ENCODE results near the gene LRRC2. TPM values are rescaled to one million over a fixed set of nuclear protein-coding genes. Genes with fewer than 3 reads are reported as not detected.

The LRRC2 gene
- total RNA-seq, 1 donor from 2014 or later, result not detected

GRCh38 chr3:46603446-46604046, 37.4 kb upstream of the LRRC2 start:
- Histone ChIP-seq H3K27me3 (no peaks in the 10 kb centered on the region), H3K9me3 (ENCODE audit: low read depth) (no peaks in the 10 kb centered on the region), H4K20me1 (ENCODE audit: low read depth) (no peaks in the 10 kb centered on the region), H3F3A (ENCODE audit: low read depth) (no peaks in the 10 kb centered on the region), H3K79me2 (ENCODE audit: low read depth) (no peaks in the 10 kb centered on the region), H3K4me1 (no peaks in the 10 kb centered on the region), H3K27ac (no peak overlapping the region), H3K4me2 (no peak overlapping the region), H3K36me3 (no peaks in the 10 kb centered on the region), H2AFZ (replicated peaks) (no peak overlapping the region), H3K9ac (no peak overlapping the region), H3K4me3 (no peak overlapping the region)
- no peaks in the 10 kb centered on the region for H3K36me3 Mint-ChIP-seq
- no peak for TF ChIP-seq CTCF (IDR thresholded peaks at IDR 0.05)
- no peak for TF ChIP-seq EZH2phosphoT487 (IDR thresholded peaks at IDR 0.05)
- TF ChIP-seq EZH2 (IDR thresholded peaks at IDR 0.05), result no peak
- no peak for DNase-seq (ENCODE audit: low spot score)
- H3K4me1 Mint-ChIP-seq, result peaks cover 3% of the 10 kb centered on the region
- no peaks in the 10 kb centered on the region for H3K9me3 Mint-ChIP-seq
- no peak overlapping the region for H3K4me3 Mint-ChIP-seq
- no peak overlapping the region for H3K27ac Mint-ChIP-seq
- peaks cover 2% of the 10 kb centered on the region for H3K27me3 Mint-ChIP-seq (ENCODE audit: insufficient read depth, low read depth)

- Histone ChIP-seq H3K4me1 (no peaks in the 10 kb centered on the region), H3F3A (ENCODE audit: low read depth) (no peaks in the 10 kb centered on the region), H3K79me2 (ENCODE audit: low read depth) (no peaks in the 10 kb centered on the region), H3K4me2 (no peak overlapping the region), H3K9ac (no peak overlapping the region), H3K36me3 (no peaks in the 10 kb centered on the region), H3K4me3 (no peak overlapping the region), H3K27me3 (no peaks in the 10 kb centered on the region), H3K27ac (no peak overlapping the region), H3K9me3 (ENCODE audit: low read depth) (no peaks in the 10 kb centered on the region), H4K20me1 (ENCODE audit: low read depth) (no peaks in the 10 kb centered on the region), H2AFZ (replicated peaks) (no peak overlapping the region)
- Mint-ChIP-seq H3K27ac (no peak overlapping the region), H3K4me3 (no peak overlapping the region), H3K4me1 (peaks cover 3% of the 10 kb centered on the region), H3K36me3 (no peaks in the 10 kb centered on the region), H3K27me3 (ENCODE audit: insufficient read depth, low read depth) (peaks cover 2% of the 10 kb centered on the region), H3K9me3 (no peaks in the 10 kb centered on the region)
- no peak for TF ChIP-seq EZH2phosphoT487 (IDR thresholded peaks at IDR 0.05)
- TF ChIP-seq CTCF (IDR thresholded peaks at IDR 0.05), result no peak
- TF ChIP-seq EZH2 (IDR thresholded peaks at IDR 0.05), result no peak
- no peak for DNase-seq (ENCODE audit: low spot score)
Observed at GRCh38 chr3:46599590-46599989, 33.5 kb upstream of the LRRC2 start.

- no peak overlapping the region for H3K27ac Mint-ChIP-seq
- H3K27me3 ChIP-seq, result no peaks in the 10 kb centered on the region
- H3K9me3 ChIP-seq (ENCODE audit: low read depth), result no peaks in the 10 kb centered on the region
- no peak overlapping the region for H3K27ac ChIP-seq
- peaks cover 4% of the 10 kb centered on the region for H3K27me3 Mint-ChIP-seq (ENCODE audit: insufficient read depth, low read depth)
- DNase-seq (ENCODE audit: low spot score), result no peak
- peaks cover 15% of the 10 kb centered on the region for H3K9me3 Mint-ChIP-seq
- no peak overlapping the region for H3K4me3 ChIP-seq
- H3K4me1 Mint-ChIP-seq, result no peaks in the 10 kb centered on the region
- TF ChIP-seq EZH2phosphoT487 (IDR thresholded peaks at IDR 0.05) (no peak), EZH2 (IDR thresholded peaks at IDR 0.05) (no peak), CTCF (IDR thresholded peaks at IDR 0.05) (no peak)
- H3K9ac ChIP-seq, result no peak overlapping the region
- no peaks in the 10 kb centered on the region for H3K36me3 Mint-ChIP-seq
- H3K4me1 ChIP-seq, result no peaks in the 10 kb centered on the region
- H4K20me1 ChIP-seq (ENCODE audit: low read depth), result no peaks in the 10 kb centered on the region
- no peaks in the 10 kb centered on the region for H3K79me2 ChIP-seq (ENCODE audit: low read depth)
- H3K4me2 ChIP-seq, result no peak overlapping the region
- H3F3A ChIP-seq (ENCODE audit: low read depth), result no peaks in the 10 kb centered on the region
- H3K4me3 Mint-ChIP-seq, result no peak overlapping the region
- H3K36me3 ChIP-seq, result no peaks in the 10 kb centered on the region
- no peak overlapping the region for H2AFZ ChIP-seq (replicated peaks)
Observed at GRCh38 chr3:46595819-46596314, 29.8 kb upstream of the LRRC2 start.
